ENCODE measurements around the gene GRK4. TPM values are rescaled to one million over a fixed set of nuclear protein-coding genes. Genes with fewer than 3 reads are reported as not detected.

GRK4 gene
- total RNA-seq, 1 experiment from 2014 or later: 2.5 TPM

GRCh38 chr4:2924286-2924685 is 39.1 kb upstream of the GRK4 start:
- no peak for DNase-seq (ENCODE audit: low read depth, low spot score)
- no TSS peak for BruUV-seq (replicated peaks)
- Histone ChIP-seq H3K4me3 (ENCODE audit: low read depth in 2 of 2, low read length in 2 of 2) (no peak overlapping the region), H3K4me1 (ENCODE audit: control insufficient read depth, insufficient read depth, low read length) (no peaks in the 10 kb centered on the region; the same call in 1 of the 2 replicates), H3K9me3 (ENCODE audit: control insufficient read depth, insufficient read depth, low read depth, low read length) (no peaks in the 10 kb centered on the region), H3K27ac (ENCODE audit: low read length) (no peak overlapping the region), H3K27me3 (ENCODE audit: control insufficient read depth, insufficient read depth, low read length) (no peaks in the 10 kb centered on the region), H3K36me3 (ENCODE audit: control insufficient read depth, insufficient read depth, low read length) (no peaks in the 10 kb centered on the region)
- in situ Hi-C loops (cut with HindIII; ENCODE audit: low pct_unique_long_range_greater_than_20kb, low sequenced_read_pairs) (no loop called here), intact Hi-C loops (cut with micrococcal nuclease; ENCODE audit: unreplicated experiment) (no loop called here)
- ATAC-seq: no peak
- ChIA-PET POLR2A (no interaction called here), CTCF (no interaction called here)
- TF ChIP-seq POLR2AphosphoS5 (IDR thresholded peaks at IDR 0.05; ENCODE audit: low read depth, low read length) (no peak), SIN3A (IDR thresholded peaks at IDR 0.05; ENCODE audit: borderline replicate concordance, insufficient read depth, low read depth, low read length) (no peak), TCF7L2 (IDR thresholded peaks at IDR 0.05; ENCODE audit: low read depth, low read length) (no peak), CTCF (IDR thresholded peaks at IDR 0.05) (no peak), REST (IDR thresholded peaks at IDR 0.05; ENCODE audit: insufficient read depth in 1 of 2, low read depth in 2 of 2, low read length in 1 of 2) (no peak)

GRCh38 chr4:2924765-2925301 is 38.5 kb upstream of the GRK4 start:
- Histone ChIP-seq H3K27me3 (ENCODE audit: control insufficient read depth, insufficient read depth, low read length) (no peaks in the 10 kb centered on the region), H3K27ac (ENCODE audit: low read length) (no peak overlapping the region), H3K4me1 (ENCODE audit: control insufficient read depth, insufficient read depth, low read length) (no peaks in the 10 kb centered on the region; the same call in 1 of the 2 replicates), H3K9me3 (ENCODE audit: control insufficient read depth, insufficient read depth, low read depth, low read length) (no peaks in the 10 kb centered on the region), H3K4me3 (ENCODE audit: low read depth in 2 of 2, low read length in 2 of 2) (no peak overlapping the region), H3K36me3 (ENCODE audit: control insufficient read depth, insufficient read depth, low read length) (no peaks in the 10 kb centered on the region)
- no peak for TF ChIP-seq REST (IDR thresholded peaks at IDR 0.05; ENCODE audit: insufficient read depth in 1 of 2, low read depth in 2 of 2, low read length in 1 of 2)
- no peak for TF ChIP-seq POLR2AphosphoS5 (IDR thresholded peaks at IDR 0.05; ENCODE audit: low read depth, low read length)
- TF ChIP-seq SIN3A (IDR thresholded peaks at IDR 0.05; ENCODE audit: borderline replicate concordance, insufficient read depth, low read depth, low read length): no peak
- TF ChIP-seq CTCF (IDR thresholded peaks at IDR 0.05): no peak
- TF ChIP-seq TCF7L2 (IDR thresholded peaks at IDR 0.05; ENCODE audit: low read depth, low read length): no peak
- no TSS peak for BruUV-seq (replicated peaks)
- CTCF ChIA-PET: no interaction called here
- POLR2A ChIA-PET: no interaction called here
- DNase-seq (ENCODE audit: low read depth, low spot score) (no peak), ATAC-seq (no peak)
- intact Hi-C loops (cut with micrococcal nuclease; ENCODE audit: unreplicated experiment) (no loop called here), in situ Hi-C loops (cut with HindIII; ENCODE audit: low pct_unique_long_range_greater_than_20kb, low sequenced_read_pairs) (no loop called here)
